Neuron (in vitro differentiated cells): ENCODE measurements around the gene SRPX.

Experiments
- H2AFZ ChIP-seq: one replicate; pipeline ENCODE4 v1.6.1; 2013; ENCODE audit warnings: low read depth, mild to moderate bottlenecking, inconsistent platforms, low read length, moderate library complexity
- H3K27me3 ChIP-seq: one replicate; pipeline ENCODE4 v1.6.1; 2013; ENCODE audit warnings: low read length; ENCODE audit not compliant: insufficient read depth
- H3K36me3 ChIP-seq: one replicate; pipeline ENCODE4 v1.6.1; 2013; ENCODE audit warnings: low read length; ENCODE audit not compliant: insufficient read depth
- H3K4me1 ChIP-seq: one replicate; pipeline ENCODE4 v1.6.1; 2013; ENCODE audit warnings: low read length; ENCODE audit not compliant: insufficient read depth
- H3K4me3 ChIP-seq: 2 replicates; pipeline ENCODE4 v1.5.1; 2013; ENCODE audit warnings: mild to moderate bottlenecking, low read length, moderate library complexity
- H3K9me3 ChIP-seq: one replicate; pipeline ENCODE4 v1.6.1; 2013; ENCODE audit warnings: low read length

SRPX gene

GRCh38 chrX:38224160-38224559 is 3.5 kb upstream of the SRPX start:
- Histone ChIP-seq H3K36me3 (no peaks in the 10 kb centered on the region), H3K4me3 (no peak overlapping the region), H3K27me3 (peaks cover 20% of the 10 kb centered on the region), H3K9me3 (no peaks in the 10 kb centered on the region), H2AFZ (no peak overlapping the region), H3K4me1 (peaks cover 6% of the 10 kb centered on the region)

GRCh38 chrX:38221391-38221929 is 789 bp upstream of the SRPX start:
- H3K4me3 ChIP-seq = no peak overlapping the region

GRCh38 chrX:38220024-38220414 is 652 bp downstream of the SRPX start:
- peaks cover 6% of the 10 kb centered on the region for H3K4me1 ChIP-seq
- peaks cover 21% of the 10 kb centered on the region for H3K27me3 ChIP-seq
- no peaks in the 10 kb centered on the region for H3K9me3 ChIP-seq
- H3K36me3 ChIP-seq = no peaks in the 10 kb centered on the region
- peak overlapping the region; percentile 73 for H2AFZ ChIP-seq
- H3K4me3 ChIP-seq = peak overlapping the region; percentile 47

More at GRCh38 chrX:38221391-38221929, 789 bp upstream of the SRPX start:
- Histone ChIP-seq H2AFZ (no peak overlapping the region), H3K9me3 (no peaks in the 10 kb centered on the region), H3K36me3 (no peaks in the 10 kb centered on the region), H3K27me3 (peaks cover 23% of the 10 kb centered on the region), H3K4me1 (peaks cover 6% of the 10 kb centered on the region)

- peaks cover 18% of the 10 kb centered on the region for H3K27me3 ChIP-seq
- H2AFZ ChIP-seq = no peak overlapping the region
- peaks cover 6% of the 10 kb centered on the region for H3K4me1 ChIP-seq
- H3K36me3 ChIP-seq = no peaks in the 10 kb centered on the region
- H3K9me3 ChIP-seq = no peaks in the 10 kb centered on the region
- H3K4me3 ChIP-seq = no peak overlapping the region
These were observed 4.0 kb downstream of the SRPX start for GRCh38 chrX:38216642-38217041.

- H3K4me3 ChIP-seq = no peak overlapping the region
- H3K4me1 ChIP-seq = peaks cover 3% of the 10 kb centered on the region
- no peaks in the 10 kb centered on the region for H3K9me3 ChIP-seq
- H3K27me3 ChIP-seq = peaks cover 8% of the 10 kb centered on the region
- H3K36me3 ChIP-seq = no peaks in the 10 kb centered on the region
- no peak overlapping the region for H2AFZ ChIP-seq
These were observed 5.8 kb downstream of the SRPX start for GRCh38 chrX:38214551-38215531.

- H3K27me3 ChIP-seq = peaks cover 5% of the 10 kb centered on the region
- H3K36me3 ChIP-seq = no peaks in the 10 kb centered on the region
- no peaks in the 10 kb centered on the region for H3K4me1 ChIP-seq
- H3K9me3 ChIP-seq = no peaks in the 10 kb centered on the region
- H3K4me3 ChIP-seq = no peak overlapping the region
- H2AFZ ChIP-seq = no peak overlapping the region
These were observed 6.6 kb downstream of the SRPX start for GRCh38 chrX:38214044-38214443.

- no peaks in the 10 kb centered on the region for H3K9me3 ChIP-seq
- no peaks in the 10 kb centered on the region for H3K36me3 ChIP-seq
These were observed 8.6 kb downstream of the SRPX start for GRCh38 chrX:38211891-38212635.

GRCh38 chrX:38206542-38206941 is 14.1 kb downstream of the SRPX start:
- Histone ChIP-seq H3K4me1 (no peaks in the 10 kb centered on the region), H3K4me3 (no peak overlapping the region), H3K9me3 (no peaks in the 10 kb centered on the region), H3K27me3 (no peaks in the 10 kb centered on the region), H3K36me3 (no peaks in the 10 kb centered on the region), H2AFZ (no peak overlapping the region)

More at GRCh38 chrX:38211891-38212635, 8.6 kb downstream of the SRPX start:
- Histone ChIP-seq H3K27me3 (no peaks in the 10 kb centered on the region), H2AFZ (no peak overlapping the region), H3K4me3 (no peak overlapping the region), H3K4me1 (no peaks in the 10 kb centered on the region)

- Histone ChIP-seq H3K4me3 (no peak overlapping the region), H3K27me3 (no peaks in the 10 kb centered on the region), H2AFZ (no peak overlapping the region), H3K9me3 (no peaks in the 10 kb centered on the region), H3K36me3 (no peaks in the 10 kb centered on the region), H3K4me1 (no peaks in the 10 kb centered on the region)
These were observed 14.6 kb downstream of the SRPX start for GRCh38 chrX:38206036-38206435.

GRCh38 chrX:38205039-38205438 is 15.6 kb downstream of the SRPX start:
- no peak overlapping the region for H2AFZ ChIP-seq
- H3K27me3 ChIP-seq = no peaks in the 10 kb centered on the region
- H3K4me1 ChIP-seq = no peaks in the 10 kb centered on the region
- no peak overlapping the region for H3K4me3 ChIP-seq
- H3K9me3 ChIP-seq = no peaks in the 10 kb centered on the region
- H3K36me3 ChIP-seq = no peaks in the 10 kb centered on the region

GRCh38 chrX:38192007-38192810 is 28.5 kb downstream of the SRPX start:
- Histone ChIP-seq H3K9me3 (no peaks in the 10 kb centered on the region), H3K4me1 (no peaks in the 10 kb centered on the region), H3K27me3 (no peaks in the 10 kb centered on the region), H2AFZ (no peak overlapping the region), H3K36me3 (no peaks in the 10 kb centered on the region), H3K4me3 (no peak overlapping the region)

GRCh38 chrX:38189431-38190250 is 31.0 kb downstream of the SRPX start:
- H3K4me1 ChIP-seq = no peaks in the 10 kb centered on the region
- H2AFZ ChIP-seq = no peak overlapping the region
- no peaks in the 10 kb centered on the region for H3K27me3 ChIP-seq
- H3K36me3 ChIP-seq = no peaks in the 10 kb centered on the region
- no peaks in the 10 kb centered on the region for H3K9me3 ChIP-seq
- H3K4me3 ChIP-seq = no peak overlapping the region
